Epidermal melanocyte (primary cell): Measurements from ENCODE around the gene ELL2.

Source experiments
- DNase-seq: peaks from one replicate; pipeline ENCODE4 v3.0.0; 2011; ENCODE audit warnings: low spot score; ENCODE audit not compliant: insufficient read length

ELL2 gene

DNA sequence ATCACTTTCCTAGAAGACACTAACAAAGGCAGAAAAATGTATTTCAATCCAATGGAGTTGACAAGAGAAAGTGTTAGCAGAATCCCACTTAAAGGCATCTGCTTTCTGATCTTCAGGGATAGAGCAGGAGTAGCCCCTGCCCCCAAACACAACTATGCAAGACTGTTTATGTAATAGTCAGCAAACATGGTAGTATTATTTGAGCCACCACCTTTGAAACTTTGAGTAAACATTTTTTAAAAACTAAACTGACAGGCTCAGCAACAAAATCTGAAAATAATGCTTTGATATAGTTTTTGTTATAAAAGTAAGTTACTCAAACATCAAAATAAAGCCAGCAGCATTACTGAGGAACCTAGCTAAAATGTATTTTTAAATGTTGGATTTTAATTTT lies 4.8 kb downstream of the ELL2 start:
- no peak for DNase-seq

- no peak for DNase-seq
Observed at GRCh38 chr5:95956021-95956899, 5.4 kb downstream of the ELL2 start.

DNA sequence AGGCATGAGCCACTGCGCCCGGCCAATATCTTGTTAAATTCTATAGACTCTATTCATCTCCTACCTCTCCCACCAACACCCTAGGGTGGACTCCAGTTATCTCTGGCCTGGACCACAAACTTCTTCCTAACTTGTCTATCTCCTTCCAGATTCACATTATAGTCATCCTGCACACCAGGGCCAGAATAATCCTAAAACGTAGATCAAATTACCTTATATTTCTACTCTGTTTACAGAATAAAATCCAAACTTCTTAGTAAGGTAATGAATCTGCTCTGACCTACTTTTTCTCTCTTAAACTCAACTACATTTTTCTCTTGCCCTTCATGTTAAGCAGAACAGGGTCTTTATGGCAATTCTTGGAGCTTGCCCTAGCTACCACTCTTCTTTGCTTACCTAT lies 6.9 kb downstream of the ELL2 start:
- DNase-seq: no peak

- DNase-seq: no peak
Observed at GRCh38 chr5:95953021-95953702, 8.5 kb downstream of the ELL2 start.

- DNase-seq: no peak
Observed at GRCh38 chr5:95951916-95952315, 9.7 kb downstream of the ELL2 start.

GRCh38 chr5:95949810-95950209 lies 11.8 kb downstream of the ELL2 start:
- DNase-seq: no peak

DNA sequence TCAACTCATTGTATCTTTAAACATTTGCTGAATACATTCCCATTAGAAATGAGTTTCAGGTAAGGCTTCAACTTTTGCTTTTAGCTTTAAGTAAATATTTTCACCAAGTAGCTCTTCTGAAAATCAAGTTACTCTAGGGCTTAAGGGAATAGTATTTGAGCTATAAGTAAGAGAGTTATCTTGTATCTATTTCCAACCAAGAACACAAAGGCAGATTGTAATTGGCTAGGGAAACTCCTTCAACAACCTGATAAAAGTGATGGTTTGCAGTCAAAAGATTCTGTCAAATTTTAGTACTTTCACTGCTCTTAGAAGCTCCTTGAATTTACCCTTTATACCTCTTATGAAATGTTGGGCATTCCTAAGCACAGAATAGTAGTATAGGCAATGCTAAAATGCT lies 13.0 kb downstream of the ELL2 start:
- no peak for DNase-seq

DNA sequence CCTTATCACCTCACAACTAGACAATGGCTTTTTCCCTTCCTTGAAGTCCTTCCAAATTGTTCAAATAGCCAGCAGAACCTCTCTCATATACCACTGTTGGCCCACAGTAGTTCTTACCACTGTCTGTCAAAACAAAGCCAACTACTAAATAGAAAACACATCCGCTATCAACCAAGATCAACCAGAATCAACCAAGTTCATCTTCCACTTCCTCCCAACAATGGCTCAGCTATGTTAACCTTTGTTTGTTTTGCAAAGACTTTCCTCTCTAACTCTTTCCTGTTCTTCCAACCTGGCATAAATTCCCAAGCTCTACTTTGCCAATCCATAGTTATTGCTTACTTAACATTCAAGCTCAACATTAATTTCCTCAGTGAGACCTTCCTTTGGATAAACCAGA lies 15.2 kb downstream of the ELL2 start:
- no peak for DNase-seq

DNA sequence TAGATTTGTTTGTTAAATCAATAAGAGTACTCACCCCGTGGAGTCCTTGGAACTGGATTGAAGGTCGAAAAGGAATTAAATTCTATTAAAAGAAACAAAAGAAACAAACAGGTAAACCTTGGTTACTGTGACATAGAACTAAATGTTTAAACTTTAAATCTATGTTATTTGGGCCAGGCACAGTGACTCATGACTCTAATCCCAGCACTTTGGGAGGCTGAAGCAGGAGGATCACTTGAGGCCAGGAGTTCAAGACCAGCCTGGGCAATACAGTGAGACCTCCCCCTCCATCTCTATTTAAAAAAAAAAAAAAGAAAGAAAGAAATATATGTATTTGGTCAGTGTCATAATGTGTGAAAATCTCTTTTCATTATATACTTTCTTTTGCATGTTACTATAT lies 18.7 kb downstream of the ELL2 start:
- DNase-seq: no peak

DNA sequence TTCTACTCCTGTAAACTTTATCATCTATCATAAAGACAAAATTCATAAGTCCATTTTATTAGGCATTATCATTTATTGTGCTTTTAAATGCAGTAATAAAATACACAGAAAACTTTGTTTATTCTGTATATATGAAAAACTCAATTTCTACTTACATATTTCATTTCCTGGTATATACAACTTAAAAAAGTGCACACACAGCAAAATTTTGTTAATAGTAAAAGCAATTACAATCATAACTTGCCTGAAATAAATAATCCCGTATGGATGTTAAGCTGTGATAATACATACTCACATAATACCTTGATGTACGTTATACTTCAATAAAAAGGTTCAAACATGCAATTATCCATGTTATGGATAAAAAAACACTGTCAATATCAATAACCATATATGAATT lies 19.2 kb downstream of the ELL2 start:
- DNase-seq: no peak

DNA sequence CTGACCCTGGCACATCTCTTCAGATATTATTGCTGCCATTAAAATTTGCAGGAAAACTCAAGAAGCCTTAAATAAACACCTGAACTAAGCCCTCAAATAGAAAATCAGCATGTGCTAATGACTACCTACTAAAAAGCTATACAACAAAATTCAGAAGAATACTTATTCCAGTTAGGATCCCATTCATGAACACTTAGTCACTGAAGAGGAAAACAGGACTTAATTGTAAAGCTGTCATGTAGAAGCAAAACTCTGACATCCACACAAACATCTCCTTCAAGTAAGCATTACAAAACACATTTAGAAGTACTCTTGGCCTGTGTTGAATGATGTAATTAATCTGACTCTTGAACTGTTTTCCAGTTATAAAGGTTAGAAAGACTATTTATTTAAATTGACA lies 19.9 kb downstream of the ELL2 start:
- no peak for DNase-seq

- no peak for DNase-seq
Observed at GRCh38 chr5:95940758-95941682, 20.6 kb downstream of the ELL2 start.

GRCh38 chr5:95939465-95939864 lies 22.2 kb downstream of the ELL2 start:
- DNase-seq: no peak

GRCh38 chr5:95938766-95939165 lies 22.9 kb downstream of the ELL2 start:
- no peak for DNase-seq

DNA sequence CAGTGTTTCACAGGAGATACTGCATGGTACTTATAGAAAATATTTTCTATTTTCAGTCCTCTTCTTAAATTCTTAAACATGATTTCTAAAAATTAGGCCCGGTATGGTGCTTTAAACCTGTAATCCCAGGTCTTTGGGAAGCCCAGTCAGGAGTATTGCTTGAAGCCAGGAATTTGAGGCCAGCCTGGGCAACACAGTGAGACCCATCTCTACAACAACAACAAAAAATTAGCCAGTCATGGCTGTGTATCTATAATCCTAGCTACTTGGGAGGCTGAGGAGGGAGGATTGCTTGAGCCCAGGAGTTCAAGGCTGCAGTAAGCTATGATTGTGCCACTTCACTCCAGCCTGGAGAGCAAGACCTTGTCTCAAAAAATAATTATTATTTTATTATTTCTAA lies 23.3 kb downstream of the ELL2 start:
- no peak for DNase-seq

GRCh38 chr5:95937607-95938152 lies 24.0 kb downstream of the ELL2 start:
- DNase-seq: no peak

DNA sequence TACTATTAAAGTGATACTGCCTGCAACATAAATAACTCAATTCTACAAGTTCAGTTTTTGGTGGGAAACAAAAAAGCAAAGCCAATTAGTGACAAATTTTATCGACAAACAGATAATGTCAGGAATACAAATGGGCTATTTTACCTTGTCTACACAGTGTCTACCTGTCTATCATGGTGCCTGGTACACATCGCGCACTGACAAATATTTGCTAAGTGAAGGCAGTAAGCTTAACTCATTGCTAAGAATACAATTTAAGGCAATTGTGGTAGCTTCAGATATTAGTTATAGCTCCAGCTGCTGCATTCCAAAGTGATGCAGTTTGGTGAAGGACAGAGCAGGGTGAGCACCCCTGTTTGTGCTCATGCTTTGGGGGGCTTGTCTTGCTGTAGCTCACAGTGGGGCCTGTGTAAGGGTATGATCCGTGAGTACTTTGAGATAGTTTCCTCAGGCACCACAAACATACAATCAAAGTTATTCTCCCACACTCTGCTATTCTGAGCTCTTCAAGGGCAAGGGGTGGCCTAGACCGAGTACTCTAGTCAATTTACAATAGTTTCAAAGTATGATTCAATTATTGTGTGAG lies 24.7 kb downstream of the ELL2 start:
- DNase-seq: no peak

- no peak for DNase-seq
Observed at GRCh38 chr5:95935553-95936100, 26.0 kb downstream of the ELL2 start.

GRCh38 chr5:95934207-95934804 lies 27.3 kb downstream of the ELL2 start:
- DNase-seq: no peak

DNA sequence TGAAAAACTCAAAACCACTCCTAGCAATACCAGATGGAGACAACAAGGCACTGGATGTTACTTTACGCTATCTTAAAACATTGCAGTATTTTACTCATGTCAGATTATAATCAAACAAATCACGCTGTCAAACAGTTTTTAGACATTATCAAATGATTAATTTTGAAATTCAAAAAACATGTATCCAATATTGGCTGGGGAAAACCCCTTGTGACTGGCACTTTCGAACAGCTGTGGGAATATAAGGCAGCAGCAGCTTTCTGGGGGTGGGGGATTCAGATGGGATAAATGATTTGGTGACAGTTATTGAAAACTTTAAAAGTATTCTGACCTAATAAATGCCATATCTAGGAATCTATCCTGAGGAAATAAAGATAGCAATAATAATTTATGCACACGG lies 28.7 kb downstream of the ELL2 start:
- no peak for DNase-seq
